Activated CD4-positive, CD25-positive, alpha-beta regulatory T cell treated with anti-CD3 and anti-CD28 coated beads, Interleukin-2, amount 50 U/mL, for 24 hours (primary cell): Measurements from ENCODE around the gene L3MBTL1.

Source experiments
- ATAC-seq, 2 donors: fragments of 150-1000 bp; cut with Tn5 transposase; one replicate each; pipeline ENCODE4 v1.10.0; 2021; ENCODE audit warnings: mild to moderate bottlenecking in 1 of 2, moderate library complexity in 1 of 2

Gene L3MBTL1

DNA sequence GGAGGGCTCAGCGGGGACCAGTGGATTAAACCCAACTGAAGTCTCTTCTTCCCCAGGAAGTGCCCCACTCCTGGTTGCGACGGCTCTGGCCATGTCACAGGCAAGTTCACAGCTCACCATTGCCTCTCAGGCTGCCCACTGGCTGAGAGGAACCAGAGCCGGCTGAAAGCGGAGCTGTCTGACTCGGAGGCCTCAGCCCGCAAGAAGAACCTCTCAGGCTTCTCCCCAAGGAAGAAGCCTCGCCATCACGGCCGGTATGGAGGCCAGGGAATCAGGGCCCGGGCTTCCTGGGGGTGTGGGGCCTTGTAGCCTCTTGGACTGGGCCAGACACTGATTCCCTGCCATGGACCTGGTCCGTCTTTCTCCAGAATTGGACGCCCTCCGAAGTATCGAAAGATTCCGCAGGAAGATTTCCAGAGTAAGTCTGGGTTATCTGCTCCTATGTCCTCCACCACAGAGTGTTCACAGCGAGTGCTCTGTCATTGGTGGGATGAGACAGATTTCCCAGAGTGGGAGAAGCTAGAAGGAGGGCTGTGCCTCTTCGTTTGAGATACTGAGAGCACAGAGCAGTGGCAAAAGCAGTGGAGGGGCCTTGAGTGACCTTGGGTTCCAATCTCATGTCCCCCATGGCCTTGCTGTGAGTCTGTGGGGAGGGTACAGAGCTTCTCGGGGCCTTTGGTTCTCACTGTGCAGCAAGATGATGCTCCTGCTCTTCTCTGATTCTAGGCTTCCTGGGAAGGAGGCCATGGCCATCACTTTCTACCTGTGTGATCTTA is 28.7 kb downstream of the L3MBTL1 start:
- ATAC-seq, result no peak

DNA sequence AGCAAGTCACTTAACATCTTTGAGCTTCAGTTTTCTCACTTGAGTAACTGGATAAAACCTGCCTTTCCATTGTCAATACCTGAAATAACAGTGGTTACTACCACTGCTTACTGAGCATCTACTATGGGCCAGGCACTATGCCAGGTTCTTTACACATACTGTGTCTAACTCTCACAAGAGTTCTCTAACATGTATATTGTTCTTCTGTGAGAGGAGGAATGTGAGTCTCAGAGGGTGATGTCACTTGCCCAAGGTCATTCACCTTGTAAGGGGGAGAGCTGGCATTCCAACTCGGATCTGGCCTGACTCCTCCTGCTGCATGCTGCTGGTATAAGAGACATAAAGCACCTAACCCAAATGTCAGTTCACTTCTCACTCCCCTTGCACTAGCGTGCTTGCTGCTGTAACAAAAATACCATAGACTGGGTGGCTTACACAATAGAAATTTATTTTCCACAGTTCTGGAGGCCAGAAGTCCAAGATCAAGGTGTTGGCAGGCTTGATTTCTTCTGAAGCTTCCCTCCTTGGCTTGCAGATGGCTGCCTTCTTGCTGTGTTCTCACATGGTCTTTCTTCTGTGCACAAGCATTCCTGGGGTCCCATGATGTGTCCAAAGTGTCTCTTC is 29.4 kb downstream of the L3MBTL1 start:
- no peak for ATAC-seq

DNA sequence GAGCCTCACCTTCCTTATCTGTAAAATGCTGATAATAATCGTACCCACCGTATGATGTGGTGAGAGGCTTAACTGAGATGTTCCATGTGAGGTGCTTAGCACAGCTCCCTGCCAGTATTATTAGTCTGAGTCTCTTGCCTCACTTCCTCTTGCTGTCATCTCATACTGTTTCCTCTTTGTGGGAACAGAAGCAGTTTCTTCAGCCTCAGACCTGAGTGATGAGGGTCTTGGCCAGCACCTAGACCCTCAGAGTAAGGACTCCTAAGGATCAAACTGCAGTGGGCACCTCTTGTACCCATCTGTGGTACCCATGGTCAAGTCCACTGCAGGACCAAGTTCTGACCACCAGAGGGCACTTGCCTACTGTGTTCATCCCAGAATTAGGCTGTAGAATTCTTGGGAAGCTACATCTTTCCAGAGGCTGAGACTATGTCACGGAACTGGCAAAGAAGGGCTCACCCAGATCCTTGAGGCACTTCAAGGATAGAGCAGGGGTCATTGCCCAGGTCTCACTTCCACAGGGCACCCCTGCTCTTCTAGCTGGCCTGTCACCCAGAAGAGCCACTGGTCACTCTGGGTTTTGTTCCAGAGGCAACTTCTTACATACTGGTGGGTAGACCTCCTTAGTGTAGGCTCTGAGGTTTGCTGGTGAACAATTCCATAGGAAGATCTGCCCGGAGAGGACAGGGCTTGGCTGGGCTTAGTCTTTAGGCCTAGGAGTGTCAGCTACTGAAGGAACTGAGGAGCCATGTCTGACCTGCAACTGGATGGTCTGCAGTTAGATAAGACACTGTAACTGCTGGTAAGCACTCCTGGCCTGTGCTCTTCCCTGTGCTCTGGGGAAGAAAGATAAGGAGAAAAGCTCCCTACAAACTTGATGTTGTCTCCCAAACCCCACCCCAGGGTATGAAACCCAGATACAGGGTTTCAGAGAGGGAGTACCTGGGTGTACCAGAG is 30.7 kb downstream of the L3MBTL1 start:
- peak; percentile 28 to 38 for ATAC-seq

DNA sequence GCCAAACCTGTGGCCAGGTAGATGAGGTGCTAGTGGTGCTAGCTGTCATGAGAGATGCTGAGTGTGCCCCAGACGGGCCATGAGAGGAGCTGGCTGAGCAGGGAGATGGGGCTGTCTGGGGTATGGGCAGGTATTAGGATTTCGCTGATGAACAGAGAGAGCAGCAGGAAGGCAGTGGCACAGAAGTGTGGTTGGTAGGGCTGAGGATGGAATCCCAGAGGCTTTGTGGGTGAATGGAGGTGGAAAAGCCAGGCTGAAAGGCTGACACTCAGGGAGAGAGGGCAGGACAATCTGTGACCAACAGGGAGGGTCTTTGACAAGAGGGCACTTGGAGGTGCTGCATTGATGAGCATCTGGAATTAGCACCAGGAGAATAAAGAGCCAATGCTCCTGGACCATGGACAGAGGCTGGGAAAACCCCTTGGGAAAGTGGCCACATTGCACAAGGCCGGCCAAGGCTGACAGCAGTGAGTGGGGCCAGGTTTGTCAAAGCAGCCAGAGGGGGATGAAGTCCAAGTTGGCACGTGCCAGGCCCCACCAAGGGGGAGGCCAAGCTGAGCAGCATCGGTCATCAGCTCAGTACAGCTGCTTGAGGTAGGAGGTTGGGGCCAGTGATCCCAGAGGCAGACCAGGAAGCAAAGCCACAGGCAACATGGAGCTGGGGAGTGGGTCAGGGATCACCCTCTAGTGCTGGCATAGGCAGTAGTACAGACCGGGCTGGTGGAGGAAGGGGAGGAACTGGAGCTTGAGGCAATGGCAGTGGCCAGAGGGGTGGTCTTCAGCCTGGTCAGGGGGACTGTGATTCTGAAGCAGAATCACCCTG is 31.6 kb downstream of the L3MBTL1 start:
- no peak for ATAC-seq

DNA sequence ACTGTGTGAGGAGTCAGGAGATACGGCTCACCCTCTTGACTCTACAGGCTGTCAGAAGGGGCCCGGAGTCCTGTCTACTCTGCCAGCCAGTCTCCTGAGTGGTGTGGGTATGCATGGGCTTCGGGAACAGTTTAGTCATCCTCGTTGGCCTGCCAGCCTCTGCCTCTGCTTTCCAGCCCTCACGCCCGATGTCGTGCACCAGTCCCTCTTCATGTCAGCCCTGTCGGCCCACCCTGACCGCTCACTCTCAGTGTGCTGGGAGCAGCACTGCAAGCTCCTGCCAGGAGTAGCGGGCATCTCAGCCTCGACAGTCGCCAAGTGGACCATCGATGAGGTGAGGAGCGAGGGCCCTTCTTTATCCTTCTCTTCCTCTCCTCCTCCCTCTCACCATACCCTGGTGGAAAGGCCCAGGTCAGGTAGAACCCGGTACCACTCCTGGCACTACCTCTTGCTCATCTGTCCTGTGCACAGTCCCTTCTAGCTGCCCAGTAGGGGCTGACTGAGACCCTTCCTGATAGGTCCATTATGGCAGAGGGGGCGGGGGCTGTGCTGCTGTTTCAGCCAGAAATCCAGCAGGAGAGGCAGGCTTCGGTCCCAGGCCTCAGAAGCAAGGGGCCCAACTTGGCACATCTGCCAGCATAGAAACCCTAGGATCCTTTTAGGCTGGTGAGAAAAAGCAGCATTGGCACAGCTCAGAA is 32.6 kb downstream of the L3MBTL1 start:
- ATAC-seq, result no peak

DNA sequence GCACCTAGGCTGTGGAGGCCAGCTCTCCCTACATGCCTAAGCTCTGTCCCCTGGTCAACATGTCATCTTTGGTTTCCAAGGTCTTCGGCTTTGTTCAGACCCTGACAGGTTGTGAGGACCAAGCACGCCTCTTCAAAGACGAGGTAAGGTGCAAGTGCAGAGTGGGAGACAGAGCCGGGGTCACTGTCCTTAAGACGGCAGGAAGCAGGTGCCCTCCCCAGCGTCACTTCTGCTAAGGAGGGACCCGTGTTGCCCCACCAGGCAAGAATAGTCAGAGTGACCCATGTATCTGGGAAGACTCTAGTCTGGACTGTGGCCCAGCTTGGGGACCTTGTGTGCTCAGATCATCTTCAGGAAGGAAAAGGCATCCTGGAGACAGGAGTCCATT is 33.2 kb downstream of the L3MBTL1 start:
- no peak for ATAC-seq

DNA sequence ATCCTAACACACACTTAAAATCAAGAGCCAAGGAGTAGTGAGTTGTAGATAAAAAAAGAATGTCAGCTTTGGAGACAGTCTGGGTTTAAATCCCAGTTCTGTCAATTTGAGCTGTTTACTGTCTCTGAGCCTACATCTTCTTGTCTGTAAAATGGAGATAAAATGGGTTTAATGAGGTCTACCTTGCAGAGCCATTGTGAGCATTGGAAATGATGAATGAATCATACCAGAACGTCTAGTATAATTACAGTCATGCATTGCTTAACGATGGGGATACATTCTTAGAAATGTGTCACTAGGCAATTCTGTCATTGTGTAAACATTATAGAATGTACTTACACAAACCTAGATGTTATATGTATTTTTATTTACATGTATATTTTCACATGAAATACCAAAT is 33.7 kb downstream of the L3MBTL1 start:
- ATAC-seq, result no peak

DNA sequence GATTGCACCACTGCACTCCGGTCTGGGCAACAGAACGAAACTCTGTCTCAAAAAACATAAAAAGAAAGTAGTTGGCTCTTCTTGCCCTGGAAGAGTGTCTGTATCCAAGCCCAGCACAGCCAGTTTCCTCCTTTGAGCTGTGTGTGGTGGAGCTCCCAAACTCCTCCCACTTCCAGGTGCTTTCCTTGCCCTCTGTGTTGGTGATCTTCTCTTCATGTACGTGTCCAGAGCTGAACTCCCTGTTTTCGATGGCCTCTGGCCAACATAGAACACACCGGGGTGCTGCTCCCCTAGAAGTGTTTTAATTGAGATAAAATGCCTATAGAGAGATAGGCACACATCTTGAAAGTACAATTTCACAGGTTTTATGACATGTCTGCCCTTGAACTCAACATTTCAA is 34.7 kb downstream of the L3MBTL1 start:
- no peak for ATAC-seq

DNA sequence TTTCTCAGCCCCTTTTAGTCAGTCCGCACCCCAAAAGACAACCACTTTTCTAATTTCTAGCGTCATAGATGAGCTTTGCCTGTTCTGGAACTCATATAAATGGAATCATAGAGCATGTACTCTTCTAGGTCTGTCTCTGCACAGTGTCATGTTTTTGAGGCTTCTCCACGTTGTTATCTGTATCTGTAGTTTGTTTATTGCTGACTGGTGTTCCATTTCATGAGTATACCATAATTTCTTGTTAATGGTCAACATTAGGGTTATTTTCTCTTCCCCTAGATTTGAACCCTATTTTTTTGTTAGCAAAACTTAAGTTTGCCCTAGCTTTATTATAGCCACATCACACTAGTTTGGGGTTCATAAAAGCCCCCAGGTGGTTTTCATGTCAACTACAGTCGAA is 35.2 kb downstream of the L3MBTL1 start:
- ATAC-seq, result no peak

DNA sequence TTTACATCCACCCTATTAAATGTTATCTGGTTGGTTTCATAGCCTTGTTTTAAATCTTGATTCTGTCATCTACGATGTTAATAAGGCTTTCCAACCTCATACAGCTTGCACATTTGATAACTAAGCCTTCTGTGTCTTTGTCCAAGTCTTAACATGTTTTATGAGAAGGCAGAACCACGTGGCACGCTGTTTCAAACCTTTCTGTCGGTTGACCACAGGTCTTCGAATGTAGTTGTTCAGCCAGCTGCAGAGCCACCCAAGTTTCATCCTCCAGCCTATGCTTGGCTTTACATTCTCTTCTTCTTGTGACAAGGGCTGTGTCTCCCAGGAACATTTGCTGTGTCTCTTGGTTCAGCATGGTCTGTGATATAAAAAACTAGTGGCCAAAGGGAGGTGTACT is 35.6 kb downstream of the L3MBTL1 start:
- ATAC-seq, result no peak

DNA sequence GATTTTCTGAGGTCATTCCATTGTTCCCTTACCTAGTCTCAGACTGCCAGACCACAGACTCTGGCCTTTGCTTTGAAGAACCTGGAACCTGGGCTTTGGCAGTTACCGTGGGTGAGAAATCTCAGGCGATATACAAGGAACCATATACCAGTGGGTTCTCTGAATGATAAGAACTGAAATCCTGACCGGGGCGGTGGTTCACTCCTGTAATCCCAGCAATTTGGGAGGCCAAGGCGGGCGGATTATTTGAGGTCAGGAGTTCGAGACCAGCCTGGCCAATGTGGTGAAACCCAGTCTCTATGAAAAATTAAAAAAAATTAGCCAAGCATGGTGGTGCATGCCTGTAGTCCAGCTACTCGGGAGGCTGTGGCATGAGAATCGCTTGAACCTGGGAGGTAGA is 37.0 kb downstream of the L3MBTL1 start:
- no peak for ATAC-seq

DNA sequence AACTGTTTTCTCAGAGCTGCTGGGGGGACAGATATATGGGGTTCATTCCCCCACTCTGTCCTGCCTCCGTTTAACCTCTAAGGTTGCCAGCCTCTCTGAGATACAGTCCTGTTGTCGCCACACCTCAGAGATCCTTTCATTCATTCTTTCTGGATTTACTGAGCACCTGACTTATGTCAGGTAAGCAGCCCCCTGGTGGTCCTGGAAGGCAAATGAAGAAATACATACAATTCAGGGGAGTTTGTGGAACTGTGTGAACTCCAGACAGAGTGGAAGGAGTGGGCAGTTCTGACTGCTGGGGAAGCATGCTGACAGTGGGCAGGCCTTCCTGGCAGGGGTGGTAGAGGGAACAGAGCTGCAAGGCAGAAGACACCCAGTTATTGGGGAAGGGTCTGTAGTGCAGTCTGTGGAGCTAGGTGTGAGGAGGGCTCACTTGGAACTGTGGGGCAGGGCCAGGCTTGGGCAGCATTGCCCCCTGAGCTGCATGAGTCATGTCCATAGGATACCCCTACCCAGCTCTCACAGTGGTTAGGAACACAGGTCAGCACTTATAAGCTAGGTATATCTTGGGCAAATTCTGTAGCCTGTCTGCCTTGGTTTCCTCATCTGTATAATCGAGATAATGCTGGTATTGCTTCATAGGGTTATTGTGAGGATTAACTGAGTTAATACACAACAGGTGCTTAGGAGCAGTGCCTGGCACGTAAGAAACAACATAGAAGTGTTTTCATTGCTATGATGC is 38.5 kb downstream of the L3MBTL1 start:
- no peak for ATAC-seq

DNA sequence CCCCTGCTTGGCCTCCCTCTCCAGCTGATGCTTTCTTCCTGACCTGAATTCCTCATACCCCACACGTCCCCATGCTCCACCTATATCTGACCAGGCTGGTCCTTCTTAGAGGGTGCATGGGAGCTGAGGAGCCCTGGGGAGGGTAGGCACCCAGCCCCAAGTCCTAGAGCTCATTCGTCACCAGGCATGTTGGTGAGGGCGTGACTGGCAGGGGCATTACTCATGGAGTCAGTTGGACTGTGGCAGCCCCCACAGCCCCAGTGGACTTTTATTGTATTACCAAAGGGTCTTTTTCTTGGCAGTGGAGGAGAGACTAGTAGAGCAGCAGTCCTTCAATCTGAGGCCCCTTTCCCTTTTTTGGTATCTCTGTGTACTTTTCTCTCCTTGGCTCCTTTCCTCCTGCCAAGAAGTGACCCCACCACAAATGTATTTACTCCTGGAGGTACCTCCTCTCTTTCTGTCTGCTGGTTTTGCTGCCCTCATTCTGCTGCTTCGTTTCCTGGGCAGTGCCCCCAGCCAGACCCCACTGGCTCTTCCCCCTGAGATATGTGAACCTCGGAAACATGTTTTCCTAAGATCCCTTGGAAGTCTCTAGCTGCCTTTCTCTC is 40.9 kb downstream of the L3MBTL1 start:
- no peak for ATAC-seq

DNA sequence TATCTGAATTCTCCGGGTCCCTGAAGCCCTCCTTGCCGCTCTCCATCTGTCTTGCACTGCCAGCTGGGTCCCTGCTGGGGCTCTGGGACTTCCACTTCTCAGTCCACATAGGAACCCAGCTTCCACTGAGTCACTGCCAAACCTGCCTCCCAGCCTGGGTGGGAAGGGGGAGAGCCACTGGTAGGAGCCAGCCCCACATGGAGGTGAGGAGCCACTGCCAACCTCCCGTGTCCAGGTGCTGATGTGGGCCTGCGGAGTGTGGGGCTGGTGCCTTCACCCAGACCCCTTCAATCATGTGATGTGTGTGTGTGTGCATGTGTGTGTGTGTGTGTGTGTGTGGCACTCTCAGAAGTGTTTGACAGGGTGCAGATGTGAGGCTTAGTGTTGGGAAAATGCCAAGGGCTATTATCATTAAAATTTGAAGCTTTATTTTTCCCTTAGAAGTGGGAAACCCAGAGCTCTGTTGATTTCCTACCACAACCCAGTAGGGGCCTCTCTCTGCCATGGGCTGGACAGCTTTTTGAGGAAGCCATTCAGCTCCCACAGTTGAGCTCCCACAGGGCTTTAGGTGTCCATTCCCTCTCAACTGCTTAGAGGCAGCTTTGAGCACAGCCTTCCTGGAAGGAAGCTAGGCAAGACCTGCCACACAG is 42.0 kb downstream of the L3MBTL1 start:
- no peak for ATAC-seq

DNA sequence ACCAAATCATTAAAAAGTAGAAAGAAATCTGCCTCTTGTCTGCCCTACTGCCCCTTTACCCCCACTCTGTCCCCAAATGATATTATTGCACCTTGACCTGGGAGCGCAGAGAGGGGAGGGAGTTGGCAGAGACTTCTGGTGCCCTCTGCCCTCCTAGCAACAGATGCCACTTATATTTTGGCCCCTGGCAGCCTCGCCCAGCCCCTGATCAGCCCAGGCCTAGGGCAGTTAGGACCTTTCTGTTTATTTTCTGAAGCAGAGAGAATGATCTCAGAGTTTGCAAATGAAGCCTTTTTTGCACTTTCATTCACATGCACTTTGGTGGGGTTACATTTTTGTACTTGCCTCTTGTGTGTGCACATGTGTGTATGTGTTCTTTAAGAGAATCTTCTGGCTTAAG is 43.0 kb downstream of the L3MBTL1 start:
- no peak for ATAC-seq

DNA sequence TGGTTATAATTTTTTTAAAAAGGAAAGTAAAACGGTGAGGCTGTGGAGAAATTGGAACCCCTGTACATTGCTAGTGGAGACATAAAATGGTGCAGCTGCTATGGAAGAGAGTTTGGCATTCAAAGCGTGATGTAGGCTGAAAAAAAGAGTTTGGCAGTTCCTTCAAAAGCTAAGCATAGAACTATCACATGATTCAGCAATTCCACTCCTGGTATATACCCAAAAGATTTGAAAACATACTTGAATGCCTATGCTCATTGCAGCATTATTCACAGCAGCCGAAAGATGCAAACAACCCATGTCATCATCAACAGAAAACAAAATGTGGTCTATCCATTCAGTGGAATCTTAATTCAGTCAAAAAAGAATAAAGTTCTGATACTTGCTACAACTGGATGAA is 46.9 kb downstream of the L3MBTL1 start:
- no peak for ATAC-seq

DNA sequence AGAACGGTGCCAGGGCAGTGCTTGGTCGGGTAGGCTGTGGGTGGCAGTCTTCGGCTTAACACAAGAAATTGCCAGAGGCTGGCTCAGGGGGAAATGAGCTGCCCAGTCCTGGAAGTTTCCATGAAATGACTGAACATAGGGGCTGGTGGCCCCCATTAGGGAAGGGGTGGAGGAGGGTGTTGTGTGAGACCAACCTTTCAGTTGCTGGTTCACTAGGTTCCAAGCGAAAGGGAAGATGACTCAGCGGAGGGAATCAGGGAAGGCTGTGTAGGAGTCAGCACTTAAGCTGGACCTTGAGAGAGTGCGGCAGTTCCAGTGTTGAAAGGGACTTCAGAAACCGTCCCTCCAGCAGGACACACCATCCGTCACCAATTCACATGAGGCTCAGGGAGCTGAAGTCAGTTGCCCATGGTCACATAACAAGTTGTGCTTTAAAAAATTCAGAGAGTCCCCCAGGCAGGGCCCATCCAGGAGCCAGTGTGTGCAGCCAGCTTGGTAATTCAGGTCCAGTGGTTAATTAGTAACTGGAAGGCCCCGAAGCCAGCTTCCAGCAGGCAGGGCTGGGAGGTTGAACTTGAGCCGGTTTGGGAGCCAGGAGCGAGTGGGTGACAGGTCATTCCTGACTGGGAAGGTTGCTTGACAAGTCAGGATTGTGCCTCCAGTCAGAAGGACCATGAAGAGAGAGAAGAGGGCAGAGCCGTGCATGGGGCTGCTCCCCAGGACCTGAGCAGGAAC is 51.1 kb downstream of the L3MBTL1 start, which contains the start of gene SGK2:
Gene SGK2 (plus strand): TSS at position 616 of the 735 bp plus-strand sequence. CDS start 7,469 bp downstream, outside the sequence.
- no peak for ATAC-seq

DNA sequence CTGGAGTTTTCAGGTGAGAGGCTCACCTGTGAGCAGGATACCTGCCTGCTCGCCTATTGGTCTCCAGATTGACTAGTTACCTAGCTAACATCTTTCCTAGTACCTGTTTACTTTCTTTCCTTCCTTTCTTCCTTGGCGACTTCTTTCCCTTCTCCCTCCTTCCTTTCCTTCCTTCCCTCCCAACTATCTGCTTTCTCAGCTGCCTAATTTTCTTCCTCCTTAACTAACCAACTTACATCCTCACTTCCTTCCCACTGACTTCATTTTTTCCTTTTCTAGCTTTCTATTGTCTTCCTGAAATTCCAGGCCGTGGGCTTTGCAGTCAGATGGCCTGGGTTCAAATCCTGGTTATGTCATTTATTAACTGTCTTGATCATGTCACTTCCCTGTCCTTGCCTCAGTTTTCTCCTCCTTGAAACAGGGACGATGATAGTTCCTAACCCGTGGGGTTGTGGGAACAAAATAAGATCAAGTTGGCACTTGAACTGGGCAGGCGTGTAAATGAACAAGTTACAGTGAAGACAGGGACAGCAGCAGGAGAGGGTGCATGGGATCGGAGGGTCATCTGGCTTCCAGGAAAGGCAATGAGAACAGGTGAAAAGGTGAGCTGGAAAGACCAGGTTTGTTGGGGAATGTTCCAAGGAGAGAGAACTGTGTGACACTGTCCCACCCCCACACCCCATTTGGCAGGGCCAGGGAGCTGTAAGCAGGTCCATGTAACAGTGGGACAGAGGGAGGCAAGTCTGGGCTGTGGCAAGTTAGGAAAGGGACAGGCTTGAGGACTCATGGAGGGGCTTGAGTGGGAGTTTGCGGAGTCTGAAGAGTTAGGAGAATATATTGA is 51.9 kb downstream of the L3MBTL1 start:
- no peak for ATAC-seq
